ENCODE results near the gene WFIKKN2.

- TF ChIP-seq, protein P1, sequence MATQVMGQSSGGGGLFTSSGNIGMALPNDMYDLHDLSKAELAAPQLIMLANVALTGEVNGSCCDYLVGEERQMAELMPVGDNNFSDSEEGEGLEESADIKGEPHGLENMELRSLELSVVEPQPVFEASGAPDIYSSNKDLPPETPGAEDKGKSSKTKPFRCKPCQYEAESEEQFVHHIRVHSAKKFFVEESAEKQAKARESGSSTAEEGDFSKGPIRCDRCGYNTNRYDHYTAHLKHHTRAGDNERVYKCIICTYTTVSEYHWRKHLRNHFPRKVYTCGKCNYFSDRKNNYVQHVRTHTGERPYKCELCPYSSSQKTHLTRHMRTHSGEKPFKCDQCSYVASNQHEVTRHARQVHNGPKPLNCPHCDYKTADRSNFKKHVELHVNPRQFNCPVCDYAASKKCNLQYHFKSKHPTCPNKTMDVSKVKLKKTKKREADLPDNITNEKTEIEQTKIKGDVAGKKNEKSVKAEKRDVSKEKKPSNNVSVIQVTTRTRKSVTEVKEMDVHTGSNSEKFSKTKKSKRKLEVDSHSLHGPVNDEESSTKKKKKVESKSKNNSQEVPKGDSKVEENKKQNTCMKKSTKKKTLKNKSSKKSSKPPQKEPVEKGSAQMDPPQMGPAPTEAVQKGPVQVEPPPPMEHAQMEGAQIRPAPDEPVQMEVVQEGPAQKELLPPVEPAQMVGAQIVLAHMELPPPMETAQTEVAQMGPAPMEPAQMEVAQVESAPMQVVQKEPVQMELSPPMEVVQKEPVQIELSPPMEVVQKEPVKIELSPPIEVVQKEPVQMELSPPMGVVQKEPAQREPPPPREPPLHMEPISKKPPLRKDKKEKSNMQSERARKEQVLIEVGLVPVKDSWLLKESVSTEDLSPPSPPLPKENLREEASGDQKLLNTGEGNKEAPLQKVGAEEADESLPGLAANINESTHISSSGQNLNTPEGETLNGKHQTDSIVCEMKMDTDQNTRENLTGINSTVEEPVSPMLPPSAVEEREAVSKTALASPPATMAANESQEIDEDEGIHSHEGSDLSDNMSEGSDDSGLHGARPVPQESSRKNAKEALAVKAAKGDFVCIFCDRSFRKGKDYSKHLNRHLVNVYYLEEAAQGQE (IDR thresholded peaks at IDR 0.05; ENCODE audit: low read depth): no peak
- TF ChIP-seq TCF12 (IDR thresholded peaks at IDR 0.05; ENCODE audit: low read depth) (no peak), YY1 (IDR thresholded peaks at IDR 0.05; ENCODE audit: low read depth) (no peak), TAF1 (IDR thresholded peaks at IDR 0.05; ENCODE audit: low read depth) (no peak), EP300 (IDR thresholded peaks at IDR 0.05; ENCODE audit: borderline replicate concordance) (no peak), CEBPB (IDR thresholded peaks at IDR 0.05) (no peak)
Measured at GRCh38 chr17:50840311-50840851, 5.0 kb downstream of the WFIKKN2 start.
